Activated CD8-positive, alpha-beta T cell treated with anti-CD3 and anti-CD28 coated beads for 36 hours (primary cell): ENCODE measurements around the gene GSS. TPM values are rescaled to one million over a fixed set of nuclear protein-coding genes. Genes with fewer than 3 reads are reported as not detected.

ENCODE experiments used
- ATAC-seq: fragments of 200-7000 bp; cut with Tn5 transposase; one replicate; pipeline ENCODE4 v1.10.0; 2021; ENCODE audit warnings: mild to moderate bottlenecking, moderate library complexity
- CTCF ChIA-PET: fragments of 350-600 bp; sonication (Branson Sonifier 250); formaldehyde crosslinking; loops from one replicate; lab custom pipeline; 2021; ENCODE audit warnings: antibody characterized with exemption; lab: Charles Lee
- POLR2A ChIA-PET: fragments of 350-600 bp; sonication (Branson Sonifier 250); formaldehyde crosslinking; loops from one replicate; lab custom pipeline; 2021; ENCODE audit warnings: antibody characterized with exemption; lab: Charles Lee
- DNase-seq: peaks from one replicate; pipeline ENCODE4 v3.0.0-alpha.2; 2020
- H3K27ac Mint-ChIP-seq: one replicate; pipeline ENCODE4 v1.8.0; 2021; ENCODE audit warnings: mild to moderate bottlenecking, mixed read lengths
- H3K27me3 Mint-ChIP-seq: one replicate; pipeline ENCODE4 v1.8.0; 2021; ENCODE audit warnings: mixed read lengths
- H3K36me3 Mint-ChIP-seq: one replicate; pipeline ENCODE4 v1.8.0; 2021; ENCODE audit warnings: low read depth, mixed read lengths
- H3K4me1 Mint-ChIP-seq: one replicate; pipeline ENCODE4 v1.8.0; 2021; ENCODE audit warnings: low read depth, mixed read lengths
- H3K4me3 Mint-ChIP-seq: one replicate; pipeline ENCODE4 v1.8.0; 2021; ENCODE audit warnings: mild to moderate bottlenecking, moderate library complexity, mixed read lengths
- H3K9me3 Mint-ChIP-seq: one replicate; pipeline ENCODE4 v1.8.0; 2021; ENCODE audit warnings: mixed read lengths
- intact Hi-C: fragments of 100-400 bp; cut with micrococcal nuclease; formaldehyde crosslinking; loops from one replicate; pipeline ENCODE4 v1.10.0; 2022
- total RNA-seq, 2 experiments: library from RNA; stranded (reverse); gene quantifications; one replicate each; pipeline ENCODE4 v1.2.3, GENCODE V29; 2021
- TF ChIP-seq, protein P1 (sequence below): fragments of 200-600 bp; IDR thresholded peaks from one replicate; pipeline ENCODE4 v1.8.0; 2022; ENCODE audit warnings: antibody characterized with exemption, mild to moderate bottlenecking

The GSS gene
- total RNA-seq, 2 experiments from 2014 or later: 50.9 to 52.7 TPM

DNA sequence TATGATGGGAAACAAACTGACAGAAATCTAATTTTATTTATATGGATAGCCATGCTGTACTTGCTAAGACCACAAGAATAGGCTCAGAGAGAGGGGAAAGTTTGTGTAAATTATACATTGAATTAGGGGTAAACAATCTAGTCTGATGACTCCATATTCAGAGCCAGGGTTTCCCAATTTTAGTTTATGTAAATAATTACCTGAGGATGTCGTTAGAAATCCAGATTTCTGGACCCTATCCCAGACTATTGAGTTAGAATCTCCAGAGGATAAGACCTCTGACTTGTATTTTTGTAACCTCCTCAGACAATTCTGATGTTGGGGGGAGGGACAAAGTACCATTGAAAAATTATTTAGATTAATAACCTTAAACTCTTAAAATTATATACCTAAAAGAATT lies 60.9 kb downstream of the GSS start:
- CTCF ChIA-PET: interaction anchor here (1.9 kb wide), 1 partner anchor 21 kb away, joined by 5 read pairs; no protein-coding TSS in a partner anchor
- Mint-ChIP-seq H3K36me3 (no peaks in the 10 kb centered on the region), H3K27ac (no peak overlapping the region), H3K9me3 (no peaks in the 10 kb centered on the region), H3K4me1 (peaks cover 27% of the 10 kb centered on the region), H3K27me3 (no peaks in the 10 kb centered on the region), H3K4me3 (no peak overlapping the region)
- intact Hi-C loops: no loop called here
- ATAC-seq: no peak
- POLR2A ChIA-PET: no interaction called here
- TF ChIP-seq, protein P1, sequence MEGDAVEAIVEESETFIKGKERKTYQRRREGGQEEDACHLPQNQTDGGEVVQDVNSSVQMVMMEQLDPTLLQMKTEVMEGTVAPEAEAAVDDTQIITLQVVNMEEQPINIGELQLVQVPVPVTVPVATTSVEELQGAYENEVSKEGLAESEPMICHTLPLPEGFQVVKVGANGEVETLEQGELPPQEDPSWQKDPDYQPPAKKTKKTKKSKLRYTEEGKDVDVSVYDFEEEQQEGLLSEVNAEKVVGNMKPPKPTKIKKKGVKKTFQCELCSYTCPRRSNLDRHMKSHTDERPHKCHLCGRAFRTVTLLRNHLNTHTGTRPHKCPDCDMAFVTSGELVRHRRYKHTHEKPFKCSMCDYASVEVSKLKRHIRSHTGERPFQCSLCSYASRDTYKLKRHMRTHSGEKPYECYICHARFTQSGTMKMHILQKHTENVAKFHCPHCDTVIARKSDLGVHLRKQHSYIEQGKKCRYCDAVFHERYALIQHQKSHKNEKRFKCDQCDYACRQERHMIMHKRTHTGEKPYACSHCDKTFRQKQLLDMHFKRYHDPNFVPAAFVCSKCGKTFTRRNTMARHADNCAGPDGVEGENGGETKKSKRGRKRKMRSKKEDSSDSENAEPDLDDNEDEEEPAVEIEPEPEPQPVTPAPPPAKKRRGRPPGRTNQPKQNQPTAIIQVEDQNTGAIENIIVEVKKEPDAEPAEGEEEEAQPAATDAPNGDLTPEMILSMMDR: no peak
- DNase-seq: no peak

DNA sequence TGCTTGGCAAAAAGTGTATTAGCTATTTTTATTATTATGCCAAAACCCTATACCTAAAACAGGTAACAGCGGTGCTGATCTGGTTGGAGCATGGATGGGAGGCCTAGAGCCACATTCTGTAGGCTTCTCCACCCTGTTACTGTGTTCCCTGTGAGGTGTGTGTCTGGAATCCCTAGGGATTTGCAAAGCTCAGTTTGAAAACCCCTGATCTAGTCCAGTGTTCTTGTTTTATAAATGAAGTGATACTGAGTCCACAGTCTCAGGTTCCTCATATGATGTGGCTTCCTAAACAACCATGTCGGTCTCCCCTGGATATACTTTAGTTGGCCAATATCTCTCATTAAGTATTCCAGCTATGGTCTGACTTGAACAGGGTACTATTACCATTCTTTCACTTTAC lies 62.9 kb downstream of the GSS start:
- Mint-ChIP-seq H3K36me3 (no peaks in the 10 kb centered on the region), H3K27me3 (no peaks in the 10 kb centered on the region), H3K27ac (no peak overlapping the region), H3K4me1 (peaks cover 33% of the 10 kb centered on the region), H3K9me3 (no peaks in the 10 kb centered on the region), H3K4me3 (no peak overlapping the region)
- TF ChIP-seq, protein P1: no peak
- ATAC-seq (no peak), DNase-seq (no peak)
- ChIA-PET POLR2A (interaction anchor here (2.4 kb wide), 1 partner anchor 16 kb away, joined by 12 read pairs; the partner anchor contains the start of gene ACSS2), CTCF (no interaction called here)
- intact Hi-C loops: no loop called here

DNA sequence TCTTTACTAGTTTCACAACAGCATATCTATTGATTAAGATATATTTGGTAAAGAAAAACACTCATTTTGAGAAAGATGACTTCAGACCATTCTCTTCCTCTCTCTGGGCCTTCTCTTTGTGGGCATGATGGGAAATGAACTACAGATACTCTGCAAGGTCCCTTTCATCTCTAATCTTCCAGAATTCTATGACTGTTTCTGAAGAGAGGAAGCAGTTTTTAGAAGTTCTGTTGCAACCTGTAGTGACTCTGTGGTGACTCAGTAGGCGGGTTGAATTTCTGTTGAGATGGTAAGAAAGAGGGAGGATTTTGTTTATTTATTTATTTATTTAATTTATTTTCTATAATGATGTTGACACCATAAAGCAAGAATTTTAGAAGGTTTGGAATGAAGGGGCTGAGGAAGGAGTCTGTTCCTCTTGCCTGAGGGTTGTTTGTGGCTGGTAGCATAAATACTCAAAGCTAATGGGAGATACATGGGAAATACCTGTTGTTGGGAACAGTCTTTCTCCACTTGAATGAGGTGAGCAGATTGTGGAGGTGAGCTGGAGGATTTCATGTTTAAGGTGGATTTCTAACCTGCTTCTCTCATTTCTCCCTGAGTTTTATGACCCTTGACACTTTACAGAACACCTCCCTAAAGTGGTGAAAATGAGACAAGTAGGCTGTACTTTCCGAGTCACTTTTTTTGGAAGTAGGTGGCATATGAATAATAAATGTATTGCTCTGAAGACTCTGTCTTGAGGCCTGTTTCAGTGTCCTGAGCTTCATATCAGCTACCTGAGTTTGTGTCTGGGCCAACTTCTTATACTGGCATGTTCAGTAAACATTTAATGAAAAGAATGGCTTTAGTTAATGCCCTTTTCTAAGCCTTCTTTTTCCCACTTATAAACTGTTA lies 64.2 kb downstream of the GSS start:
- peak; percentile 95 for ATAC-seq
- ChIA-PET POLR2A (interaction anchor here (2.4 kb wide), 1 partner anchor 15 kb away, joined by 12 read pairs; the partner anchor contains the start of gene ACSS2), CTCF (interaction anchor here (0.6 to 2.2 kb wide), 3 partner anchors 12 to 71 kb away, joined by 3 to 6 read pairs (median 4); no protein-coding TSS in a partner anchor)
- peak; percentile 58 for DNase-seq
- peak overlapping the region; percentile 74 for H3K27ac Mint-ChIP-seq
- no peaks in the 10 kb centered on the region for H3K9me3 Mint-ChIP-seq
- H3K4me3 Mint-ChIP-seq: no peak overlapping the region
- no peaks in the 10 kb centered on the region for H3K27me3 Mint-ChIP-seq
- H3K4me1 Mint-ChIP-seq: peaks cover 33% of the 10 kb centered on the region
- intact Hi-C loops: no loop called here
- TF ChIP-seq, protein P1: no peak
- H3K36me3 Mint-ChIP-seq: no peaks in the 10 kb centered on the region

DNA sequence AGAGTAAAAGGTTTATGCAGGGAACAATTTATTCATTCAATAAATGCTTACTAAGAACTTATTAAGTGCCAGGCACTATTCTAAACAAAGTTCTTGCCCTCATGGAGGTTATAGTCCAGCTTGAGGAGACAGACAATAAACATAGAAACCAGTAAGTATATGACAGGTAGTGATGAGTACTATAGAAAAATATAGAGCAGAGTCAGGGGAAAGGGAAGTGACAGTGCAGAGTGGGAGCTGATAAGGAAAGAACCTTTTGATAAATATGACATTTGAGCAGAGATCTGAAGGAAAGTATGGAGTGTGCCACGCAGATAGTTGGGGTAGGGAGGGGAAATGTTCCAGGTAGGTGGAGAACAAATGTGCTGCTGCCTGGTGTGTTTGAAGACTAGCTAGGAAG lies 67.1 kb downstream of the GSS start:
- no peak for DNase-seq
- no peak overlapping the region for H3K27ac Mint-ChIP-seq
- H3K4me1 Mint-ChIP-seq: peaks cover 33% of the 10 kb centered on the region
- H3K4me3 Mint-ChIP-seq: no peak overlapping the region
- no peak for ATAC-seq
- intact Hi-C loops: no loop called here
- no peaks in the 10 kb centered on the region for H3K9me3 Mint-ChIP-seq
- peaks cover 3% of the 10 kb centered on the region for H3K36me3 Mint-ChIP-seq
- no peaks in the 10 kb centered on the region for H3K27me3 Mint-ChIP-seq
- CTCF ChIA-PET: interaction anchor here (0.9 to 3.8 kb wide), 2 partner anchors 15 to 30 kb away, joined by 3 to 24 read pairs; partner anchors contain the start of gene GGT7
- POLR2A ChIA-PET: interaction anchor here (0.6 kb wide), 1 partner anchor 727 kb away, joined by 3 read pairs; the partner anchor contains the start of gene SPAG4
- TF ChIP-seq, protein P1: no peak
